ENCODE data around the gene FHIT.

Gene FHIT

DNA sequence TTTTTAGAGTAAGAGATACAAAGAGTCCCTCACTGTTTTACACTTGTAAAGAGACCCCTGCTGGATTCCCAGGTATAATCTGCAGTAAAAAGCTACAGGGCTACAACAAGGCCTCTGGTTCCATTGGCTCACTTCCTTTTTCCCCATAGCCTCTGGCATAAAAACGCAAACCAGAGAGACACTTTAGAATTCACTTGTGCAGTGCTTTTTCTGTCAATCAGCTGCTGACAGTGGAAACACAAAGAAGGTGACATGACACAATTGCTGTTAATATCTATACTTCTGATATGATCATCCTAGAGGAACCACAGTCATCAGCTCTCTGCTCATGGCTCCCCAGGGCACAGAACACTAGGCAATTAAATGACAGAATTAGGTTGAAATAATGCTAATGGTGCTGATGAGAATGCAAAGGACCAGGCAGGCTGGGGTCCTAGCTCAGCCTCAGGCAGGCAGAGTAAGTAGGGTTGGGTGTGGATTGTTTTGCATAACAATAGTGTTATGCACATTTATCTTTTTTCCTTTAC, 1533.5 kb downstream of the FHIT start:
- DNase-seq = no peak

DNA sequence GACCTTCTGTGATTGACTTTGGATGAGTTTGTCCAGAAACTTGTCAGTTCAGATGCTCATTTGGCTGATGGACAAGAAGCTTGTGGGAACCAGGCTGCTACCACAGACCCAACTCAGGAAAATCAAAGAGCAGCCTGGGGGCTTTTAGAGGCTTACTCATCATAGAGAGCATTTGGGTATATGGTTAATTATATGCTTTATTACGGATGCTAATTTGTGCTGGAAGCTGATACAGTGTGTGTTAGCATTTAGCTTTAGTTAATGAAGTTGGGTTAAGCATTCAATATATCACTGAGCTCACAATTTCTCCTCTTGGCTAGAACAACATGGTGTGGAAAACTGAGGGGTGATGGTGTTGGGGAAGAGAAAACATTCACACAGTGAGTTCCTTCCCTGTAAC, 1537.2 kb downstream of the FHIT start:
- DNase-seq = no peak

GRCh38 chr3:59710554-59710953, 1540.7 kb downstream of the FHIT start:
- DNase-seq = no peak

GRCh38 chr3:59709702-59710553, 1541.3 kb downstream of the FHIT start:
- no peak for DNase-seq

DNA sequence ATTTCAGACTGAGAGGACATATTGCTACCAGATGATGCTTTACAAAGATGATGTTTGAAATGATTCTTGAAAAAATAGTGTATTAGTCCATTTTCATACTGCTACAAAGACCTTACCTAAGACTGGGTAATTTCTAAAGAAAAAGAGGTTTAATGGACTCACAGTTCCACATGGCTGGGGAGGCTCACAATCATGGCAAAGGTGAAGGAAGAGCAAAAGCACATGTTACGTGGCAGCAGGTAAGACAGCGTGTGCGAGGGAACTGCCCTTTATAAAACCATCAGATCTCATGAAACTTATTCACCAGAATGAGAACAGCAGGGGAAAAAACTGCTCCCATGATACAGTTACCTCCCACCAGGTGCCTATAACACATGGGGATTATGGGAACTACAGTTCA, 1543.0 kb downstream of the FHIT start:
- no peak for DNase-seq

- no peak for DNase-seq
Observed at GRCh38 chr3:59704292-59704691, 1547.0 kb downstream of the FHIT start.

DNA sequence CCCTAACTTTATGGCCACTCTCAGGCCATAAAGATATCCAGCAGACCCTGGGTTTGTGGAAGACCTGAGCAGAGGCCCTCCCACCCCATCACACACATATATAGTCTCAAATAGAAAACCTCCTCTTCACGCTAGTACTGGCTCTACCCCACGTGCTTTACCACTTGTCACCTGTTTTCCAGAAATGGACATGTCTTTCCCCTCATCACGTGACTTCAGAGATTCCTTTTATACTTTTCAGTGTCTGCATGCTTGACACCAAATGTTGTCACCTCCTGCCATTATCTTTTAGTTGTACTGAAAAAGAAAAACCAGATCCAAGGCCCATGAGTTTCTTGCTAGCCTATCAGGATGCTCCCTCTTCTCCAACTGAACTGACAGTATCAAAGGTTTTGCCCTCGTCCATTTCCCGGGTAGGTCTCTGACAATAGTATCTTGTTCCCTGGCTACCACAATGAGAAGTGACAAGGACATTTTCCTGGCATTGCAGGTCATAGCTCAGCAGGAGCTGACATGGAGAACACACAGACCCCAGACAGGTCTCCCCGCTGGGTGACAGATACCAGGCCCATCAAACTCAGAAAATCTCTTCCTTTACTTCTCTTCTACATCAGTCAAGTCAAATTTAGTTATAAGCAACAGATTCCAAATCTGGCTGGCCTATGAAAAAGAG, 1551.5 kb downstream of the FHIT start:
- DNase-seq = no peak
